HS-27A (cell line): Measurements from ENCODE around the gene HDAC6.

Source experiments
- DNase-seq: peaks from one replicate; pipeline ENCODE4 v3.0.0-alpha.2; 2012; ENCODE audit warnings: low read depth, missing footprints

Gene HDAC6

DNA sequence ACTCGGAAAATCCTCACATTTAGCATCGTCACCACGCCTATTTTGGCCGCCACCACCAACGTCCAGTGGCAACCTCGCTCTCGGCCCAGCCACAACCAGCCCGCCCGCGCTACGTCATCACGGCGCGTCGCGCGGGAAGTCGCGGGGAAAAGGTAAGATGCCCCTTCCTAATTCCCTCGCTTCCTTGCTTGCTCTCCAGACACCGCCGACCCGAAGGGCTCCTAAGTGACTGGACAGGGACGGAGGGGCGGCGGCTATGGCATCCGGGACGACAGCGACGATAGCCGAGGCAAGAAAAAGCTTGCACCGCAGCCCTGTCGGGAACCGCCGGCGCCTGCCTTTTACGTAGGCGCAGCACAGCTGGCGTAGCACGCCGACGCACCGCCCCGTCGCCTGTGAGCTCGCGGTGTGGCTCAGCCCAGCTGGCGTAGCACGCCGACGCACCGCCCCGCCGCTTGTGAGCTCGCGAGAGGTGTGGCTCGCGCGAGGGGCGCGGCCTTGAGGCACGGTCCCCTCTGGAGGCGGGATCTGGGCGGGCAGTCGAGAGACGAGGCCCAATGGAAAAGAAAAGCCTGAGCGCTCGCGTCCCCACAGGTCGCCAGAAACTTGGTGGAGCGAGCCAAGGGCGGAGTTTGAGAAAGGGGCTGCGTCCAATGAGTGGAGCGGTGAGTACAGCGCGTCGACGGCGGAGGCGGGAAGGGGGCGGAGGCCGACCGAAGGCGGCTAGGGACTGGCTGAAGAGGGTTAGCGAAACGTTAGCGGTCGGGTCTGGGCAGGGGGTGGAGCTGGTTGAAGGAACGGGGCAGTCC, at the start of gene HDAC6:
Gene HDAC6 (plus strand): TSS at position 788 of the 809 bp plus-strand sequence. CDS start 626 bp downstream, outside the sequence.
- peak; percentile 87 for DNase-seq

DNA sequence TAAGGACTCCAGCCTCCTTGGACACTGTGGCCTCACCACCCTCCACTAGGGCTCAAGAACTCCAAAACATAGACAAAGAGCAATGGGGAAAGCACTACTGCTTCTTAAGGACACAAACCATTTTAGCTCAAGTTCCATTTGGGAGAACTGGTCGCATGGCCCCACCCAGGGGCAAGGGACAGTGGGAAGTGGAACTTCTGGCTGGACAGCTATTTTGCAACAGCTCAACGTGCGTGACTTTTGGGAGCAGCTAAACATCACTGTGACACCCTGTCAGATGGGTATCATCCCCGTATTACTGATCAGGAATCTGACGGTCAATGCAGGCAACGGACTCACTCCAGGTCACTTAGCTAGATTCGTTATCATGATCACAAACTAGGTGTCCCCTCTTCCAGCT, 49.4 kb upstream of the HDAC6 start:
- no peak for DNase-seq

DNA sequence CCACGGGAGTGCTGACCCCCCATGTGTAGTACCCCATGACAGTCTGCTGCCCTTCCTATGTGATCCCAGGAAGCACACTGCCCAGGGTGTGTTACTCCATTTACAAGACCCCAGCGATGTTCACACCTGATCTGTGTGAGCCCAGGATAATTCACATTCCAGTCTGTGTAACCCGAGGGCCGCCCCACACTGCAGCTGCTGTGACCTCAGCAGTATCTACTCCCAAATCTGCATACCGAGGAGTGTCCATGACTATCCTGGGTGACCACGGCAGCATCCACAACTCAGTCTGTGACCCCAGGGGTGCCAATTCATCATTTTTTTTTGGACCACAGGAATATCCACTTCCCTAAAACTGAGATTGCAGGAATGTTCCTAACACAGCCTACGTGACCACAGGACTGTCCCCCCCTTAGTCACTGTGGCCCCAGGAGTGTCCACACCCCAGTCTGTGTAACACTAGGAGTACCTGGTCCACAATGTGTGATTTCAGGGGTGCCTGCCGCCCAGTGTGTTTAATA, 48.1 kb upstream of the HDAC6 start:
- DNase-seq = no peak

DNA sequence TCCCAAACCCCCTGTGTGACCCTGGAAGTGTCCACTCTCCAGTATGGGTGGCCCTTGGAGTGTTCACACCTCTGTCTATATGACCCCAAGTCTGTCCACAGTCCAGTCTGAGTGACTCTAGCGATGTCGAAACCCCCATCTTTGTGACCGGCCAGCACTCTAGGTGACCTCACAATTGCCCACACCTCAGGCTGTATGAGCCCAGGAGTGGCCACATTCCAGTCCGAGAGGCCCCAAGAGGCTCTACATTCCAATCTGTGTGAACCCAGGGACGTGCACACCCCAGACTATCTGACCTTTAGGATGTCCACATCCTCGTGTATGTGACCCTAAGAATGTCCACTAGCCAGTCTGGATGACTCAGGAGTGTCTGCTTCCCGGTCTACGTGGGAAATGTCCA, 47.6 kb upstream of the HDAC6 start:
- no peak for DNase-seq

DNA sequence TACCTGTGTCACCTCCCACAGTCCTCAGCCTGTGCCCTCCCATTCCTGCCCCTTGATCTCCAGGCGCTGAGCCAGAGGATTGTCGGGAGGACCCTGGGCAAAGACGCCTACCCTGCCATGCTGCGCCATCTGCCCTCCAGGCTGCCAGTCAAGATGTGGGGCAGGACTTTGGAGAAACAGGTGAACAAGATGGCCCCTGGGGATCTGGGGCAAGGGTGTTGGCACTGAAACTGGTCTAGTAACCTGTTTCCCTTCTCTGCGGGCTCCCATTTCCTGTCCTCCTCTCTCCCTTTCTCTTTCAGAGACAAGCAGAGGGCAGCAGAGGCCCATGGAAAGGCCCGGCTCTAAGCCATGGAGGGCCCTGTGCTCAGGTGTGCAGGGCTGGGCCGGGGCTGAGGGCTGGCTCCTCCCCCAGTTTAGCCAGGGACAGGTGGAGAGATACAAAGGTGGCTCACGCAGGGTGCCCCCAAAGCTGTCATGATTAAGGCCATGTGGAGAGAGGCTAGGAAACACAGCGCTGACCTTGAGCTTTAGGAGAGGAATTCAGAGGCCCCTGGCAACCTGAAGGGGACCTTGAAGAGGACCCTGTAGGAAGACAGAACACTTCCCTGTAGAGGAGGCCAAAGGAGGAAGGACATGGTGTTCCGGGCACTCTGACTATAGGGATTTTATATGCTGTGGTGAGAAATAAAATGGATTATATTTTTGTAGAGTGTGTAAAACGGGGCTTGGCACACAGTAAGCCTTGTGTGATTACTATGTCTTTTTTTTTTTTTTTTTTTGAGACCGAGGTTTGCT, 40.0 kb upstream of the HDAC6 start, which contains the start of gene GLOD5:
Gene GLOD5 (plus strand): TSS at position 74 of the 798 bp plus-strand sequence. CDS start 44 bp downstream, at position 118.
- no peak for DNase-seq

DNA sequence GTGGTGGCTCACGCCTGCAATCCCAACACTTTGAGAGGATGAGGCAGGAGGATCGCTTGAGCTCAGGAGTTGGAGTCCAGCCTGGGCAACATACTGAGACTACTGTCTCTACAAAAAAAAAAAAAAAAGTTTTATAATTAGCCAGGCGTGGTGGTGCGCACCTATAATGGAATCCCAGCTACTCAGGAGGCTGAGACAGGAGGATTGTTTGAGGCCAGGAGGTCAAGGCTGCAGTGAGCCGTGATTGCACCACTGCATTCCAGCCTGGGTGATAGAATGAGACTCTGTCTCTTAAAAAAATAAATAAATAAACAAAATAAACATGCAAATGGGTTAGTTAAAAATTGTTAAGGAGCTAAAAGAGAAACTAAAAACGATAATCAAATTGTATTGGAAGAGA, 32.6 kb upstream of the HDAC6 start:
- DNase-seq = no peak

DNA sequence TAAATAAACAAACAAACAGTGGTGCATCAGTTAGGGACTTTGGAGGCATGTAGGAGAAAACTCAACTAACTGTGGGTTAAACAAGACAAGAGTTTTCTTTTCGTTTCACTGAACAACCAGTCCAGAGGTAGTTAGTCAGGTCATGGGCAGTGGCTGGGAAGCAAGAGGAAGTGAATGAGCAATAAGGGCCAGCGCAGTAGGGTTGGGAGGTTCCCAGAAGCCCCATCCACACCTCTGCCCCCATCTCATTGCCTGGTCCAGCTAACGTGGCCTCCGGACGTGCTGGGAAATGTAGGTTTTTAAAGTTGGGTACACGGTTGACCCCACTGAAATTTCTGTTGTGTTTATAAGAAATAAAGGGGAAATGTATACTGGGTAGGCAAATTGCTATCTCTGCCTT, 31.6 kb upstream of the HDAC6 start:
- no peak for DNase-seq

DNA sequence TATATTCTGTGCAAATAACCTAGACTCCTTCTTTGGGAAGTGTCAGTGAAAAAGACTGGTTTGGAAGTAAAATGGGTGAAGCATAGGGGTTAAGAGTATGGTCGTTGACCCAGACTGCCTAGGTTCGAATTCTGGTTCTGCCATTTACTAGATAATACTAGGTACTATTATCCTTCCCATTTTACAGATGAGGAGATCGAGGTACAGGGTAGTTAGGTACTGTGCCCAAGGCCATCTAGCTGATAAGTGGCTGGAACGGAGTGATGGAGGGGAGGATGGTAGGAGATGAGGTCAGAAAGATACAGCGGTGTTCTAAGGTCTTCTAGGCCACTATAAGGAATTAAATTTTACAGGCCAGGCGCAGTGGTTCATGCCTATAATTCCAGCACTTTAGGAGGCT, 29.3 kb upstream of the HDAC6 start:
- DNase-seq = no peak

DNA sequence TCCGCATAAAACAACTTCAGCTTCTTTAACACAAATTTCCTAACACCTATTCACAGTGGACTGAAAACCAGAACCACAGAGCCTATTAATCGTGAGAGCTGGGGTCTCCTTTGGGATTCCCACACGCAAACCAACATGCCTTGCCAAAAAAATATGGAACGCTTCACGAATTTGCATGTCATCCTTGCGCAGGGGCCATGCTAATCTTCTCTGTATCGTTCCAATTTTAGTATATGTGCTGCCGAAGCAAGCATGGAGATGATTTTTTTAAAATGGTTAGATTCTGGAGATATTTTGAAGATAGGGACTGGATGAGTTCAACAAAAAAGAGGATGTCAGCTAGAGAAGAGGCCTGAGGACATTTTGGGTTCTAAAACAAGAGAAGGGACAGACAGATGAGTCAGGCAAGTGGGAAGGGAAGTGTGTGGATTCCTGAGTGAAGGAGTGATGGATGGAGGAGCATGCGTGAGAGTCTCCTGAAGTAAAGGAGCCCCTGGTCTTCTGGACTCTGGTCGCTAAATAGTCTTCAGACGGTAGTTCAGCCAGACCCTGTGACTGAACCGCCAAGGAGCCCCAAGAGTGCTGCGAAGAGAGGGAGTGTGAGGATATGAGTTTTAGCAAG, 24.9 kb upstream of the HDAC6 start:
- DNase-seq = no peak

DNA sequence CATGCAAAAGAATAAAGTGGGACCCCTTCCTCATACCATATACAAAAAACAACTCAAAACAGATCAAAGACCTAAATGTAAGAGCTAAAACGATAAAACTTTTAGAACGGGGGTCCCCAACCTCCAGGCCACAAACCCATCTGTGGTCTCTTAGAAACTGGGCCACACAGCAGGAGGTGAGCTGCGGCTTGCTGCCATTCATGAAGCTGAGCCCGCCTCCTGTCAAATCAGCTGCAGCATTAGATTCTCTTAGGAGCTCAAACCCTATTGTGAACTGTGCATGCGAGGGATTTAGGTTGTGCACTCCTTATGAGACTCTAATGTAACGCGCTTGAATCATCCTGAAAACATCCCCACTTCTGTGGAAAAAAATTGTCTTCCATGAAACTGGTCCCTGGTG, 22.5 kb upstream of the HDAC6 start:
- DNase-seq = no peak

DNA sequence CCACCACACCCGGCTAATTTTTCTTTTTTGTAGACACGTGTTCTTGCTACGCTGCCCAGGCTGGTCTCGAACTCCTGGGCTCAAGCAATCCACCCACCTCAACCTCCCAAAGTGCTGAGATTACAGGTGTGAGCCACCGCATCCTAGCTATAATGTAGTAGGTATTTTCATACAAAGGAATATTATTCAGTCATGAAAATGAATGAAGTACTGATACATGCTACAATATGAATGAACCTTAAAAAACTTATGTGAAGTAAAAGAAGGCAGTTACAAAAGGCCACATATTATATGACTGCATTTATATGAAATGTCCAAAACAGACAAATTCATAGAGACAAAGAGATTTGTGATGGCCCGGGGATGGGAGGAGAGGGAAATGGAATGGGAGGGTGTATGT, 20.2 kb upstream of the HDAC6 start:
- no peak for DNase-seq

DNA sequence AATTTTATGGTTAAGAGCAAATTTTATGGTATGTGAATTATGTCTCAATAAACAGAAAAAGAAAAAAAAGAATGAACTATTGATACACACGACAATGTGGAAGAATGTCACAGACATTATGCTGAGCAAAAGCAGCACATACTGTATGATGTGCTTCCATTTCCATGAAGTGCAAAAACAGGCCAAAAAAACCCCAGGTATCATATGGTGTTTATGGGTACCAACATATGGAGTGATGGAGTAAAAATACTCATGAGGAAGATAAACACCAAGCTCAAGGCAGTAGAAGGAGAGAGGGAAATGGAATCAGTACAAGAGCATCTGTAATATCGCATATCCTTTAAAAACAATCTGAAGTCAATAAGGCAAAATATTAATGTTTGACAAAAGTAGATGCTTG, 19.7 kb upstream of the HDAC6 start:
- DNase-seq = no peak

DNA sequence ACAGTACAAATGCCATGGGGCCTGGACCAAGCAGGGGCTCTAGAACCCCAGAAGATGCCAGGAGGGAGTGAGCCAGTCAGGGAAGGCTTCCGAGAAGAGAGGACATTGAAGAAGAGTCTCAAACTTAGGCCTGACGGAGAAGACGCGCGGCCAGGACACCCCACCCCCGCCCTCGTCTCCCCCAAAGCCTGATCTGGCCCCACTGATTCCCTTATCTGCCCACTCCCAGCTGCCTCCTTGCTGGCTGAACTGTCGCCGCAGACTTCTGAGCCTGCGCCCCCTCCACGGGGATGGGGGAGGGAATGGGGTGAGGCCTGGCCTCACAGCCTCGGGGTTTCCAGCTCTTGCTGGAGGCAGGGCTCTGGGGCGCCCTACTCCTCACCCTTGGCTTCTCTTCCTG, 19.1 kb upstream of the HDAC6 start:
- no peak for DNase-seq

DNA sequence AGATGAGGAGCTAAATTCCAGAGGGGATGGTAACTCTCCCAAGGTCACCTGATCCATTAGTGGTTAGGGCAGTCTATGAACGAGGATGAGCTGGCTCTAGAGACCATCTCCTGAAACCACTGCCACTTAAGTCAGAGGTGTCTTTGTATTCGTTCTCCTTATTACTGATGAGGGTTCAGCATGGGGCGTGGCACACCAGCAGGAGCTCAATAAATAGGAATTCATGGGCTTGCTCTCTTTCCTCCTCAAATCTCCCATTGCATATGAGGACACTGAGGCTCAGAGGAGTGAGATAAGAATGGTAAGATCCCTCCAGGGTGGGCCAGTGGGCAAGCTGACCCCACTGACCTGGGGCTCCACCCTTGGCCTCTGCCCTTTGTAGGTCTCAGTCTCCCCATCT, 17.1 kb upstream of the HDAC6 start:
- DNase-seq = no peak

DNA sequence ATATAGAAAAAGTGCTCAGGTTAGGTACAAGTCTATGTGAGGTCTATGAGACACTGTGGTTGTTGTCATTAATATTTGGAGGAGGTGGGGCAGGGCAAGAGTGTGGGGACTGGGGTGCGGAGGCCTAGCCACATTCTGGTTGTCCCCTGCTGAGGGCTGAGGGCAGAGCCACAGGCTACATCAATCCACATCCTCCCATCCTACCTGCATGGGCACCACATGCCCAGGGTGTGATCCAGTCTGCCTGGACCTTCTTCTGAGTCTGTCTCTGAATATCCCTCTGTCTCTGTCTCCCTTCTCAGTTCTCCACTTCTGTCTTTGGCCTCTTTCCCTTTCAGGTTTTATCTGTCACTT, 16.7 kb upstream of the HDAC6 start:
- DNase-seq = no peak

DNA sequence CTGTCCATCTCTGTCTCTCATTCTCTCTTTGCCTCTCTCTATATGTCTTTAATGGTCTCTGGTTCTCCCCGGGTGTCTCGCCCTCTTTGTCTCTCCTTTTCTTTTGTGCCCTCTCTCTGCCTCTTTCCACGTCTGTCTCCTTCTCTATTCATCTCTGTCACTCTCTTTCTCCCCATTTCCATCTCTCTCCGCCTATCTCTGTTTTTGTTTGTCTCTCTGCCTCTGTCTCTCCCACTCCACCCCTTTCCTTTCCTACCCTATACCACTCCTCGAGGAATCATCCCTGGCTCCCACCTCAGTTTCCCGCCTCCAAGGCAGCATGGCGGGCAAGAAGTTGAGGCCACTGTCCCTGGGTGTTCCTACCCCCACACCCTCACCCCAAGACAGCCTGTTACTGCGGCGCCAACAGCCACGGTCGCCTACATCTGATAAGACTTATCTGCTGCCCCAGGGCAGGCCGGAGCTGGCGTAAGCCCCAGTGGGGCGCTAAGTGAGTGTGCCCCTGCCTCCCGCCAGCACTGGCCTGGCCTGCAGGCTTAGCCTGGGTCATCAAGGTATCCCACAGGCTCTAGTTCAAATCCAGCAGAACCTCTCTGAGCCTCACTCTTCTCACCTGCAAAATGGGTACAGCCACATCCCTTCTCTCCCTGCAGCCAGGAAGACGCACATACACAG, 16.2 kb upstream of the HDAC6 start:
- DNase-seq = no peak

DNA sequence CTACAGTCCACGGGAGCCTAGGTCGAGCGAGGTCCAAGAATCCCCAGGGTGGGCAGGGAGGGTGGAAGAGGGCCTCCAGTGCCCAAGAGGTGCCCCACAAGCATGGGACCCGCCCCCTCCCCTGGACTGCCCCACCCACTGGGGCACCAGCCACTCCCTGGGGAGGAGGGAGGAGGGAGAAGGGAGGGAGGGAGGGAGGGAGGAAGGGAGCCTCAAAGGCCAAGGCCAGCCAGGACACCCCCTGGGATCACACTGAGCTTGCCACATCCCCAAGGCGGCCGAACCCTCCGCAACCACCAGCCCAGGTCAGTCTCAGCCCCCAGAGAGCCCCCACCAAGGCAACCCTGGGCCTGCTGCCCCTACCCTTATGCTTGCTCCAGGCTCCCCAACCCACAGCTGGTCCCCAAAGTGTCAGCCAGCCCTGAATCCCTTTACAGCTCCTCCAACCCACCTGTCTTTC, 15.5 kb upstream of the HDAC6 start, which contains the start of gene GATA1:
Gene GATA1 (plus strand): TSS at position 250 of the 460 bp plus-strand sequence. CDS start 4,520 bp downstream, outside the sequence.
- no peak for DNase-seq

DNA sequence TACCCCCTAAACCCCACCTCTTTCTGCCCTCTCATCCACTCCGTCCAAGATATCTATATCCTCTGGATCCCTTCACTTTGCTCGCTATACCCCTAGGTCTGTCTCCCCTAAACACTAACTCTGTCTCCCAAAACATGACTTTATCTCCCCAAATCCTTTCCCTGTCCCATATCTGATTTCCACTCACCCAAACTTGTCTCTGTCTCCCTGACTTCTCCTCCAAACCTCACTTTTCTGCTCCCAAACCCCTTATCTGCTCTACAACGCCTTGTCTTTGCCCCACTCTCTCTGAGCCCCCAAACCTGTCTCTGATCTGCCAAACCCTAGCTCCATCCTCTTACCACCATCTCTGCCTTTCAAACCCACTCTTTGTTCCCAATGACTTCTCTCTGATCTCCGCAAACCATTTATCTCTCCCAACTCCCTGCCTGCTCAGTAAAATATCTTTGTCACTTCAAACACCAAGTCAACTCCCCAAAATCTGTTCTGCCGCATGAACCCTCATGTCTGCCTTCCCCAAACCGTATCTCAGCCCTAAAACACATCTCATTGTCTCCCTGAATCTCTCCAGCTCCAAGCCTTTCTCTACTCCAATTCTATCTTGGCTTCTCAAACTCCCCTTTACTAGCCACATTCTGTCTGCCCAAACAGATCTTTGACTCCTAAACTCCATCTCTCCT, 14.9 kb upstream of the HDAC6 start:
- no peak for DNase-seq

DNA sequence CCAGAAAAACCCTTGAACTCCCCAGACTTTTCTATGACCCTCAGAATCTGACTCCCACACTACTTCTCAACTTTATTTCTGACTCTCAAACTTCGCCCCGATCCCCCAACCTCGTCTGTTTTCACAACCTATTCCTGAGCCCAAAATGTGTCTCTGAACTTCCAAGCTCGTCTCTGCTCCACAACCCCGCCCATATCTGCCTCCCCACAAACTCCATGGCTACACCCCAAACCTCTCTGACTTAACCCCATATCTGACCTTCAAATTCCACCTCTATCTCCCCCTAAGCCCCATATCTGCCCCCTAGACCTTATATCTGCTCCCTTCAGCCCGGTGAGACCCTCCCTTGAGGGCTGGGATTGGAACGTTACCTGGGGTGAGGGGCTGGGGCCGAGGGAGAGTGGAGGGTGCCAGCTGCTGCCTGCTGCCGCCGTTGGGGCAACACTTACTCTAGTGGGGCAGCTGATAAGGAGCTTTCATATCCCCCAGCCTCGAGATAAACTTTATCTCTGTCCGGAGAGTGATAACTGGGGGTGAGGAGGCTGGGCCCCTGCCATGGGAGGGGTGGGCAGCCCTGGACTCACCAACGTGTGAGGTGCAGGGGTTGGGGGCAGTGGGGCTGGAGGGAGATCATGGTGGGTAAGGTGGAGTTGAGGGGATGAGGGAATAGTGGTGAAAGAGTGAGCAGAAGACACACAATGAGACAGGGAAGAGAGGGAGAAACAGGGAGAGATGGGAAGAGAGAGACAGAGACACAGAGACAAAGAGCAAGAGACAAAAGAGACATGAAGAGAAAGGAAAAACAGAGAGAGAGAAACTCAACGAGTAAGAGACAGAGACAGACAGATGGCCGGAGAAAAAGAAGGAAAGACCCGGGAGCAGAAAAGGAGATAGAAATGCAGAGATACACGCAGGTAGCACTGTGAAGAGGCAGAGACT, 14.1 kb upstream of the HDAC6 start:
- no peak for DNase-seq
